Stimulated activated naive CD8-positive, alpha-beta T cell treated with anti-CD3 and anti-CD28 coated beads, Interleukin-15, Interleukin-2, amounts not matched to agents 100 U/mL and 50 U/mL, for 24 hours (primary cell): ENCODE results near the gene ERICH6.
A peak's percentile ranks its signal among the peaks of the same experiment; 100 is the strongest.

Source experiments
- ATAC-seq: fragments of 150-1000 bp; cut with Tn5 transposase; one replicate; pipeline ENCODE4 v1.10.0; 2021
- DNase-seq: peaks from one replicate; pipeline ENCODE4 v3.0.0; 2021

The ERICH6 gene

DNA sequence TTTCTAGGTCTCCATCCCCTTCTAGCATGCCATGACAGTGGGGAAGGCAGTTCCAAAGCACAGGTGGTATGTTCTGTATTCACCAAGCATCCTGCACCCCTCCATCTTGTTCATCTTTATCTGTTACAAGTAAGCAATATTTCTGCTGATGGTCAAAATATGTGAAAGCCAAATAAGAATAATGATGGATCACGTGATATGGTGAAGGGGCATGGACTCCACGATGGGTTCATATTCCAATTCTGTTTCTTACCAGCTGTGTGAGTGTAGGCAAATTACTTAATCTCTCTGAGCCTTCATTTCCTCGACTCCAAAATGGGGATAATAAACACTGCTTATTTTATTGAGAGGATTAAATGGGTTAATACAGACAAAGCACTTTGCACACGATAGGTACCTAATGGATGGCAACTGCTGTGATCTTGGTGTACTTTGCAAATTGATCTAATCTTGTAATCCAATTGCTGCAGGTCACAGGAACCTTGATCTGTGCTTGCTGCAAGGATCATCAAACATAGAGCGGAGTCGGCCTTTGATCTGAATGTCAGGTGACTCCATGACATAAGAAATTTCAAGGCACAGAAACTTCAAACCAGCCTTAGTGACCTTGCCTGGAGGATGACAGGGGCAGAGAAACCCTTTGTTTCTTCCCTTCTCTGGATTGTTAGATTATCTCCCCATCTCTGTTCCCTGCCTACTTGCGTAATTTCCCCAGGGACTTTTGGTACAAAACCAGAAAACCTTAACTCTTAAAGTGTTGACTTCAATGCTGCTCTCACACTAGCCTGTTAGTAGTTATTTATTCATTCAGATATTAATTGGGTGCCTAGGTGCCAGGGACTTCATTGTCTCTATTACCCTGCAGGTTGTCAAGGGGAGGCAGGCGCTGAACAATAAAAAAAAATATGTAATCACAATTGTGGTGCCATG lies 33.4 kb upstream of the ERICH6 start:
- DNase-seq = no peak
- ATAC-seq = no peak

DNA sequence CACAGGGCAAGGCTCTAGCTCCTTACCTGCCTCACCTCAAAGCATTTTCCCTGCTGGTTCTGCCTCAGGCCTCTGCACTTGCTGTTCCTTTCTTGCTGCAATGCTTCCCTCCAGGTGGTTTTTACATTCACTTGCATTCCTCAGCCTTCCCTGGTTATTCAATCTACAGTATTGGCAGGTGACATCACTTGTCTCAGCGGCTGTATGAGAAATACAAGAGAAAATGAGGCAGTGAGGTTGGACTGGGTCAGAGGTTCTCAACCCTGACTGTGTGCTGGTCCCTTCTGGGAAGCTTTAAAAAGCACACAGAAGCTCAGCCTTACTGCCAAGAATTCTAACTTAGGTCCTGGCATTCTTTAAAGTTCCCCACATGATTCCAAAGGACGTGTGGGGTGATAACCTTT lies 32.6 kb upstream of the ERICH6 start:
- no peak for ATAC-seq

DNA sequence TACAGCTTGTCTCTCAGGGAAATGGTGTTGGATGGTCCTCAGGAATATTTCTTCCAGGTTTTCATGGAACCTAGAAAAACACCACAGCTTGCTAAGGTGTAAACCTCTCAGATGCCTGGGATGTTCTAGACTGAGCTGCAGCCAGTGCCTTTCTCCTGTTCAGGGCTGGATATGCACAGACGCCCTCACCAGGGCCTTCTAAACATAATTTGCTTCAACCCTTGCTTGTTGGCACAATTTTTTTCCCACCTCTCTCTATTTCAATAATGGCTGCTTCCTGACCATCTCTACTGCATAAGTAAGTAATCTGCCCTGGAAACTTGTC lies 31.0 kb upstream of the ERICH6 start:
- no peak for ATAC-seq
- no peak for DNase-seq

More for the DNA sequence above, 32.6 kb upstream of the ERICH6 start:
- DNase-seq = no peak

DNA sequence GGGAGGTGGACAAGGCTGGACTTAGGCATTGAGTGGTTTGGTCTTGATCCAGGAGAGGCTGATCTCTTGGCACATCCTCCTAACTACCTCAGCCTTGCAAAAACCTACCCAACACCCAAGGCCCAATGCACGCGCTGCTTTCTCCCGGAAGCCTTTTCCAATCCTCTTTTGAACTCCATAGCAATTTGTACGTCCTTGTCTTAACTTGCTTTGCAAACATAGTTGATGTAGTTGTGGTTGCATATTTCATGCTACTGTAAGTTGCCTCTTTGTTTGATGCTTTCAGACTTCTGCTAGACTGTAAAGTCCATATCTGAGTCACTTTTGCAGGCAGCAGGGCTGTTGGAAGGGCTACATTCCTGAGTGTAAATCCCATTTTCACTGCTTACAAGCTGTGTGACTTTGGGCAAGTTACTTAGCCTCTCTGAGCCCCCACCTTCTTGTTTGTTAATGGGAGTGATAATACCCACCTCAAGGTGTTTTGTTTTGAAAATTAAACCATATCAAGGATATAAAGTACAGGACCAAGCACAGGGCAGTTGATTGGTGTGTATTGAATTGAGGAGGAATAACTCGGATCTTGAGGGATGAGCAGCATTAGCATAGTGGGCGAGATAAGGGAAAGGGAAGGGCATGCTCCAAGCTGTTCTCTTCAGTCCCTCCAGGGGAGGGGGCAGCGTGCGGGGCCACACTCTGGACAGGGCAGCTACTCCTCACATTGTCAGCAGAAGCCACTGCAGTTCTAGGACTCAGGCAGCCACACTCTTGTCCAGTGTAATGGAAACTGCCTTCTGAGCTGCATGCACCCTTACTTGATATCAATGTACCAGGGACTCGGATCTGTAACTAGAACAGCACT lies 30.4 kb upstream of the ERICH6 start:
- ATAC-seq (no peak), DNase-seq (no peak)

DNA sequence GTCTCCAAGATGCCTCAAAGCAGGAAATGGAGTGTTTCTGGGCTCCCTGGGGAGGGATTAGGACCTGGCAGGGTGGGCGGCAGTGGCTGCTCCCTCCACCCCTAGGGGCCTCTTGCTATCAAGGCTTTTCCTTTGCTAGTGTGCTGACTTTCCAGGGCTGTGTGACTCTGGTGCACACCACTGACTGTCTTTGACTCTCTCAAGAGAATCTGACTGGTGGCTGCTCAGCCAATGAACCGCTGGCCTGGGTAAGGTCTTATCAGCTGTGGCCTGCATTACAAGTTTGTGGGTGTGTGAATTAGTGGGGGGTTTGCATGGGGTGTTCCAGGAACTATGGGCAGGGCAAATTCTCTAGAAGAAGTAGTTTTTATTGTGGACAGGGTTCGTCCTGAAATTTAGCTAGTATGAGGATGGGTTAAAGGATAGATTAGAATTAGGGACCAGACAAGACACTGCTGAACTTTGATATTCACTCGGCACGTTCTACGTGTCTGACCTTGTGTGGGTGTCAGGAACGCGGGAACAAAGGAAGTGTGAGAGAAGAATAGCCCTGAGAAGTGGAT lies 29.7 kb upstream of the ERICH6 start:
- no peak for DNase-seq

DNA sequence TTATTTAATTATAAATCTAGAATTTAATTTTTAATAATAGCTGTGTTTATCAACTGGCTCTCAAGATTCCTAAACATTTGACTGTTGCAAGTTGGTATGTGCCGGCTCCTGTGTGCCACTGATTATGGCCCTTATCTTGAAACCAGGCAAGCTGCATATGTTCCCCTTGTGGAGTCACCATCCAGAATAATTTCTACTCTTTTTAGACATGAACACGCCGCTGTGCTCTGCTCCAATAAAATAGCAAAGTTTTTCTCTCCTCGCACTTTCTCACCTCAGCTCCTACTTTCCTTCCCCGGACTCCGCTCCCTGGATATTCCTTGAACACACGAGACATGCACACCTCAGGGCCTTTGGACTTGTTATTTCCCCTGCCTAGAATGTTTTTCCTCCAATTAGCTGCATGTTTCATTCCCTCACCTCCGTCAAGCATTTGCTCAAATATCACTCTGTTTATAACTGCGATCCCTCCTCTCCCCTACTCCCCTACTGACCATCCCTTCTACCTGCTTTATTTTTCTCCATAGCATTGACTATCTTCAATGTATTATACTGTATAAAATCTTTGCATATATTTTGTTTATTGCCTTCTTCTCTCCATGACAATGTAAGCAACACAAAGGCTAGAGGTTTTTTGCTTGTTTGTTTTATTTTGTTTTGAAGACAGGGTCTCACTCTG lies 26.1 kb upstream of the ERICH6 start:
- ATAC-seq = no peak

More for the DNA sequence above, 29.7 kb upstream of the ERICH6 start:
- no peak for ATAC-seq

DNA sequence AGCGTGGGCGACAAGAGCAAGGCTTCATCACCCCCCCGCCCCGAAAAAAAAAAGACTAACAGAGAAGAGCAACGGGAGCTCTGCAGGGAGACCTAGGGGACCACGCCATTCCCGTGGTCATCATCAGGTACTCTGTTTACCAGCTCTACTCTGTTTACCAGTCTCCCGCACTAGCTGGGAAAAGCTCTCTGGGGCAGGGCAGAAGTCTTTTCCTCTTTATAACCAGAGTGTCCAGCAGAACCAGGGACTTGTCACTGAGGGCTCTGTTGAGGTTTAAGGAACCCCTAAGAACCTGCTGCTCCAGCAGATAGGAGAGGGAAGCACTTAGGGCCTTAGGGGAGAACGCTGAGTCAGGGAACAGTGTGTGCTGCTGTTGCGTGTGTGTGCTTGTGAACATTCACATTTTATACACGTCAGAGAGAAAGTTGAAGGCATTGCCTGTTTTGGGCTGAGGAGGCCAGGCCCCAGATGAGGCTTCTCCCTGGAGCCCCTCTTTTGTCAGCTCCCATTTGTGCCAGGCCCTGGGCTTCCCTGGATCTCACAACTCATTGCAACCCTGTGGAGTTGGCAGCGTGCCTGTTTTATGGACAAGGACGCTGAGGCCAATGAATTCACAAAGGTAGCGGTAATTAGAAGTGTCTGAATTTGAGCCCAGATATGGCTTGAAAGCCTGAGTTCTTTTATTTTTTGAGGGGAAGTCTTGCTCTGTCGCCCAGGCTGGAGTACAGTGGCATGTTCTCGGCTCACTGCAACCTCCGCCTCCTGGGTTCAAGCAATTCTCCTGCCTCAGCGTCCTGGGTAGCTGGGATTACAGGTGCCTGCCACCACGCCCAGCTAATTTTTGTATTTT lies 24.2 kb upstream of the ERICH6 start:
- DNase-seq (no peak), ATAC-seq (no peak)

More for the DNA sequence above, 26.1 kb upstream of the ERICH6 start:
- DNase-seq = no peak

DNA sequence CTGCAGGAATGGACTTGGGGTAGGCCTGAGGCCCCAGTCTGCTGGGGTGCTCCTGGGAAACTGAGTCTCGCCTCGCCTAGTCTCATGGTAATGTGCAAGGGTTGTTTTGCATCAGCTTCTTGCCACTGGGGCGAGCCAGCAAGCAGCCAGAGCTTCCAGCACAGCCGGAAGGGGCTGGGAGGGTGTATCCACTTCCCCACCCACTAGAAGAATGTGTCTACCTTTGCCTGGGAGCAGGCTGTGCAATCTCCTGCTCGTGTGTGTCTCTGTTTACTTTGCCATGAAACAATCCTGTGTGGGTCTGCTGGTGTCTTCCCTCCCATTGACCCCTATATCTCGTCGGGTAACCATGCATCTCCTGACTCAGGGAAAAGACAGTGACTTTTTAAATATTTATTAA lies 21.8 kb upstream of the ERICH6 start:
- DNase-seq (no peak), ATAC-seq (no peak)

DNA sequence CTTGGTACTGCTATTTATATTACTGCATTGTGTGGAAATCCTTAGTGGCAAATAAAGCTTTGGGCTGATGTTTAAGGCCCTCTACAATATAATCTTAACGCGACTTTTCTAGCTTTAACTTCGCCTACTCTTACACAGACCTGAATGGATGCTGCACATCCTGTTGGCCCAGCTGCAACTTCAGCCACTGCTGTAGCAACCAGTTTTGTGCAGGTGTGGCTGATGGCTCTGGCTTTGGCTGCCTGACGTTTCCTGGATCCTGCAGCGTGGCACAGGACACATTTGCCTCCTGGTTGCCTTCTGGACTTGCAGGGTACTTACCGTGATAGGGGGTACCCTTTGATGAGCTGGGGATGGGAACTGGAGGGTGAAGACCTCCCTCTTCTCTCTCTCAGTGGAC lies 20.2 kb upstream of the ERICH6 start:
- DNase-seq (no peak), ATAC-seq (no peak)

DNA sequence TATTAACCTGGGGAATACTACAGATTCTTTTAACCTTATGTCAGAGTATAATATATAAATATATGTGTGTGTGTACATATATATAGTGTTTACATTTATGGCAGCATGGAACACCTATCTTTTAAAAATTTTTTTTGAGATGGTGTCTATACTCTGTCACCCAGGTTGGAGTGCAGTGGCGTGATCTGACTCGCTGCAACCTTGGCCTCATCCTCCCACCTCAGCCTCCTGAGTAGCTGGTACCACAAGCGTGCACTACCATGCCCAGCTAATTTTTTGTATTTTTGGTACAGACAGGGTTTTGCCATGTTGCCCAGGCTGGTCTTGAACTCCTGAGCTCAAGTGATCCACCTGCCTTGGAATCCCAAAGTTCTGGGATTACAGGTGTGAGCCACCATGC lies 18.5 kb upstream of the ERICH6 start:
- no peak for DNase-seq
- peak; percentile 30 for ATAC-seq

DNA sequence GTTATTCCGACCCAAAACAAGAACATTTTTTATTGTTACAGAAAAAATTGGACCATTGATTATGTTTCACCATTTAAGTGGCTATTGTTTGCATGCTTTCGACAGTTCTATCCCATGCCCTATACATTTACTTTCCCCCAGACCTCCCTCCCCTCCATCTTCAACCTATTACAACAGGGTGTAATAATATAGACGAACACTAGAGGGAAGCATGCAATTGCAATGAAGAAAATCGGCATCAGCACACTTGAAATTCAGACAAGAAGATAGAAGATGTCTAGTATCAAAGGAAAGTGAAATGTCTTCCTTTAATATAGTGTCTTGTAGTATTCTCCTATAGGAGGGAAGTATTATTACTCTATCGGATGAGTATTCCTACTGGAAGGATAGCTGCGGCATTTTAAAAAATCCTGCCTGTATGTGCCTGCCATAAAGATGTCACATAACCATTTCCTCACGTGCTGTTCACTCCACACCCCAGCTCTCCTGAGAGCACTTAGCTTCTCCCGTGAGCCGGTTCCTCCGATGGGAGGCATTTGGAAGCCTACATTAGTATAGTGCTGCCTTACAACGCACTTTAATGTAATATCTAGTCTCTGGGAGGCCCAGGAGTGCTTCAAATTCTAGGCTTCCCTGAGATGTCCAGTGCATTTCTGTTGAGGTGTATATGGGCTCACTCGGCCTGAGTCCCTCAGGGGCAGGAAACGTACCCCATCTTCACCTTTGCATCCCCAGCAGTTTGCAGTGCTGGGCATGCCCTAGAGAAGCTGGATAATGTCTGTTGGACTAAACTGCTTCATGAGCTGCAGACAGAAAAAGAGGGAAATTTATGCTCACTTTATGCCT lies 17.8 kb upstream of the ERICH6 start:
- ATAC-seq (no peak), DNase-seq (no peak)

DNA sequence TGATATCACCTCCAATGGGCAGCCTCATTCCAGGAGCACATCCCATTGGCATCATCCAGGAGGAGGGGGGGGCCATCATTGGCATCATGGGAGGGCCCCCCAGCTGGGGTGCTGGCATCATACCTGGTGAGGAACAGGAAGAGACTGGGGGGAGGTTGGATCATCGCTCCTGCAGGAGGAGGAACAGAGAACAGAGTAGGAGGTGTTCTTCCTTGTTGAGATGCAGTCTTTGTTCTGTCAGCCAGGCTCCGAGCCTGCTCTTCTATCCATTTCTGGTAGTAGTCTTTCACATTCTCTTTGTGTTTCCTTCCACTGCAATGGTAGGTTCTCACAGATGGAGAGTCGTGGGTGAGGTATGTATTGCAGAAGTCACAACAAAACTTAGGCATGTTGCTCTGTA lies 16.7 kb upstream of the ERICH6 start:
- DNase-seq (no peak), ATAC-seq (no peak)

DNA sequence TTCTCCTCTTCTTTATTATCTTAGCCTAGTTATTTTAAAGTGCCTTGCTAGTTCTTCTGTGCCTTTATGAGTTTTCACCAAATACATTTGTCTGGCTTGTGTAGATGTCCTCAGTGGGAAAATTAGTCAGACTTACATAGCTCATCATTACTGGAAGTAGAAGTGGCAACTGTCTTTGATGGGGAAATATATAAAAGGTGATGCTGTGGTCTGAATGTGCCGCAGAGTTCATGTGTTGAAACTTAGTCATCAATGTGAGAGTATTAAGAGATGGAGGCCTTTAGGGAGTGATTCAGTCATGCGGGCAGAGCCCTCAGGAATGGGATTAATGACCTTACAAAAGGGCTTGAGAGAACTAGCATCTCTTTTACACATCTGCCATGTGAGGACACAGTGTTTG lies 6.4 kb upstream of the ERICH6 start:
- ATAC-seq (peak; percentile 40), DNase-seq (no peak)

DNA sequence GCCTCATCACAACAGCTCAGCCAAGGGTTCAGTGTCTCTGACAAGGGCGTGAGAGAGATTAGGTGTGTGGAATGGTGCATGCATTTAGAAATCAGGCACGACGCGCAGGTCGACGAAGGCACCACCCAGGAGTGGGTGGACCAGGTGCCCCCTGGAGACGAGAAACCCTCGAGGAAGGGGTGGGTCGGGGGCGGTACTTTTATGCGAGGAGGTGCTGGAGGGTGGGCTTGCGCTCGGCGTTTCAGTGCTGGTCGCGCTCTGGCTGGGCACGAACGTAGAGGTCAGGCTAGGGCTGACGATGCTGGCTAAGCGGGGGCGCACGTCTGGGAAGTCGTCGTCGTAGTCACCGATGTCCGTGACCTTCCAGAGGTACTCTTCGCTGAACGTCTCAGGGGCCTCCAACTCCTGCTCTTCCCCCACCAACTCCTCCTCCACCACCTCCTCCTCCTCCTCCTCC lies 393 bp downstream of the ERICH6 start:
- DNase-seq (peak; percentile 61), ATAC-seq (peak; percentile 72)

DNA sequence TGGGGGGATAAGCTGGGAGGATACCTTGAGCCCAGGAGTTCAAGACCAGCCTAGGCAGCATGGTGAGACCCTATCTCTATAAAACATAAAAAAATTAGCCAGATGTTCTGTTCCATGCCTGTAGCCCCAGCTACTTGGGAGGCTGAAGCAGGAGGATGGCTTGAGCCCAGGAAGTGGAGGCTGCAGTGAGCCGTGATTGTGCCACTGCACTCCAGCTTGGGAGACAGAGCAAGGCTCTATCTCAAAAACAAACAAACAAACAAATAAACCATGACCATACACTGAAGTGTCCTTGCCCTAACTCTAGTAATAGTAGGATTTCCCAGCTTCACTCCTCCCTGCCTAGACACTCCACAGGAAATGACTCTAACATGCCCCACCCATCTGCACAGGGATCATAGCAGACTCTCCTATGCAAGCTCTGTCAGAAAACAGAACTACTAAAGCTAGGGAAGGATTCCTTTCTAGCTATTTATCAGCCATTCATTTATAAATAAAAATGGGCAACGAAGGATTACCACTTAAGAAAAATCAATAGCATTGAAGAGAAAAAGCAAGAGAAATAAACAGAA lies 4.6 kb downstream of the ERICH6 start:
- no peak for ATAC-seq
- no peak for DNase-seq

DNA sequence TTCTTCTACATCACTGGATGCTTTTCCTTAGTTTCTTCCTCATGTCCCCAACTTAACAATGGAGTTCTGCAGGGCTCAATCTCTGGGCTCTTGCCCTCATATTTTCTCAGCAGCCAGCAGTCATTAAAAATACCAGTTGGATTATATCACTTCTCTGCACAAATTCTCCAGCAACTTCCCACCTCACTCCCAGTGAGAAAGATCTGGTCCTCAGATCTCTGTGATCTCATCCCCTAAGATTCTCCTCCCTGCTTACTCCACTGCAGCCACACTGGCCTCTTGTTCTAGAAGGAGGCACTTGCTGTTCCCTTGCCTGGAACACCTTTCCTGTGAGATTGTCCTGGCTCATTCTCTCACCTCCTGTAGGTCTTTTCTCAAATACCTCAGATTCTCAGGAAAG lies 6.1 kb downstream of the ERICH6 start:
- DNase-seq = no peak
- no peak for ATAC-seq

DNA sequence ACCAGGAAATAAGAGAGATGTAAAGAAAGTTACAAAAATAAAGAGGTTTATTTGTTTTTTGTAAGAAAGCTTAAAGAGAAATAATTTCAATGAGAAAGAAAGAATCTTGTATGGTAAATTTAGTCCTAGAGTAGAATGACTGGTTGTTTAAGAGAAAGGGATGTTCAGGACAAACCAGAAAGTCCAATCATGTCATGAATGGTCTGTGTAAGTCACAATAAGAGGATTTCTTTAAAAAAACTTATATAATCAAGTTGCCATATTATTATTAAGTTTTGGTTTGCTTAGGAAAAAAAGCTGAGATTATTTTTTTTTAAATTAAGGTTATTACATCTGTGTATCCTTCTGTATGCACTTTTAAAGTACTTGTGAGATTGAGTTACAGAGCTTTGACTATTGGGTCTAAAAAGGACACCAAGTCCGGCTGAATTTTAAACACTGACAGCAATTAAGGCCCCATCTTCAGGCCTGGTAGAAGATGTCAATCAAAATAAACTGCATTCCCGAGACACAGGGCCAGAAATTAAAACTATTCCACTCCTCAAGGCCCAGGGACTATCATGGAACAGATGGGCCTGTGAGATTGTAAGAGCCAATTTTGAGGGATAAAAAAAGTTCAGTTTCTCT lies 12.2 kb downstream of the ERICH6 start:
- no peak for ATAC-seq
- no peak for DNase-seq

DNA sequence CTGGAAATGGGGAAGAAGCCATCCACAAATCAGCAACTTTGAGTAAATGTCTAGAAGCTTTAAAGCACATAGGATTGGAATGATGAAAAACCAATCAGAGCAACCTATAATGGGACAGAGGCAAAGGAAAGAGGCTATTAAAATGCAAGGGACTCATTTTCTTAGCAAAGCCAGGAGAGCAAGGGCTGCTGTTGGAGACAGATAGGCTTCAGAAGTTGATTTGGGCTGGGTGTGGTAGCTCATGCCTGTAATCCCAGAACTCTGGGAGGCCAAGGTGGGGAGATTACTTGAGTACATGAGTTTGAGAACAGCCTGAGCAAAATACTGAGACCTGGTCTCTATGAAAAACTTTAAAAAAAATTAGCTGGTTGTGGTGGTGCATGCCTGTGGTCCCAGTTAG lies 16.1 kb downstream of the ERICH6 start:
- no peak for ATAC-seq

DNA sequence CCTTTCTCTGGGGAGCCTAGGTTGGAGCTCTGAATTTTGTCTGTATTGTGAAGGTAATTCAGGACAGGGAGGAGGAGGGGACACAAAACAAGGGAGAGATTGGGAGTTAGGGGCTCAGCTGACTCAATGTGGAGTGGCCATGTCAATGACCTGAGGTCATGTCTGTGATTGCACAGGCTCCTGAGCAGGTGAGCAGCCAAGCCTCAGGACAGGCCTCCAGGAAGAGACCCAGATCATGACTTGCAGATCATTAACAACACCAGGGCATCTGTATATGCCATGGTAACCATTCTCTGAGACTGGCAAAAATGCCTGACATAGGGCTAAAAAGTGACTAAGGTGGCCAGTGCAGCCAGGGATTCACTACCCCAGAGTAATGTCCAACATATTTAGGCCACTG lies 20.9 kb downstream of the ERICH6 start:
- no peak for ATAC-seq
- no peak for DNase-seq

More for the DNA sequence above, 16.1 kb downstream of the ERICH6 start:
- no peak for DNase-seq

DNA sequence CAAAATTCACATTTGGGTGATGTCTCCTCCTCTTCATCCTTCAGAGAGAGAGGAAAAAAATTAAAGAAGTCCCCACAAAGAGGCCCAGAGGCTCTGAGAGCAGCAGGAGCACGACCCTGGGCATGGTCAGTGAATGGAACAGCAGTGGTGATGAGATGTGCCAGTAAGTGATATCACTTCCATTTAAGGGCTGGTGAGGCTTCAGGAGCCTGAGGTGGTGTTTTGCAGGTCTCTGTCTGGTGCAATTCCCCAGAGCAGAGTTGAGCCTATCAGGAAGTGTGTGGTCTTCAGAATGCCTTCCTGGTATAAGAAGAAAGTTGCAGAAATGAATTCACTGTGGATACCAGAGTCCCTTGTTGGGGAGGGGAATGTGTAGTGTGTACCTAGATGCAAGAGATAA lies 21.4 kb downstream of the ERICH6 start:
- DNase-seq (no peak), ATAC-seq (no peak)
